SU-DHL-6 (cell line): ENCODE results near the gene HABP4.

Source experiments
- EZH2phosphoT487 ChIP-seq: fragments of 200-600 bp; sonication (generic), shearing (Covaris generic); conservative IDR thresholded peaks from 2 replicates; pipeline ENCODE4 v1.6.1; 2018; ENCODE audit warnings: mild to moderate bottlenecking, antibody characterized with exemption, low read length, moderate library complexity, mixed read lengths
- TF ChIP-seq, protein P1 (sequence below): fragments of 200-600 bp; sonication (generic); IDR thresholded peaks from one replicate; pipeline ENCODE4 v1.5.1; 2017; ENCODE audit warnings: antibody characterized with exemption, mild to moderate bottlenecking, low read length, moderate library complexity; ENCODE audit not compliant: insufficient read depth, poor library complexity, severe bottlenecking

- no peak for TF ChIP-seq EZH2phosphoT487
- TF ChIP-seq, protein P1, sequence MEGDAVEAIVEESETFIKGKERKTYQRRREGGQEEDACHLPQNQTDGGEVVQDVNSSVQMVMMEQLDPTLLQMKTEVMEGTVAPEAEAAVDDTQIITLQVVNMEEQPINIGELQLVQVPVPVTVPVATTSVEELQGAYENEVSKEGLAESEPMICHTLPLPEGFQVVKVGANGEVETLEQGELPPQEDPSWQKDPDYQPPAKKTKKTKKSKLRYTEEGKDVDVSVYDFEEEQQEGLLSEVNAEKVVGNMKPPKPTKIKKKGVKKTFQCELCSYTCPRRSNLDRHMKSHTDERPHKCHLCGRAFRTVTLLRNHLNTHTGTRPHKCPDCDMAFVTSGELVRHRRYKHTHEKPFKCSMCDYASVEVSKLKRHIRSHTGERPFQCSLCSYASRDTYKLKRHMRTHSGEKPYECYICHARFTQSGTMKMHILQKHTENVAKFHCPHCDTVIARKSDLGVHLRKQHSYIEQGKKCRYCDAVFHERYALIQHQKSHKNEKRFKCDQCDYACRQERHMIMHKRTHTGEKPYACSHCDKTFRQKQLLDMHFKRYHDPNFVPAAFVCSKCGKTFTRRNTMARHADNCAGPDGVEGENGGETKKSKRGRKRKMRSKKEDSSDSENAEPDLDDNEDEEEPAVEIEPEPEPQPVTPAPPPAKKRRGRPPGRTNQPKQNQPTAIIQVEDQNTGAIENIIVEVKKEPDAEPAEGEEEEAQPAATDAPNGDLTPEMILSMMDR, result no peak
Measured at GRCh38 chr9:96494215-96494800, 44.3 kb downstream of the HABP4 start.
